Left ventricle myocardium inferior (tissue), 1 donor: Measurements from ENCODE around the gene GPR62. TPM values are rescaled to one million over a fixed set of nuclear protein-coding genes. Genes with fewer than 3 reads are reported as not detected.
"Not testable (repeated sequence)": the region's sequence is repeated elsewhere in the genome, so short reads cannot be mapped to it uniquely, and the experiment has no call there.

ENCODE experiments used
- DNase-seq: peaks from one replicate; pipeline ENCODE4 v3.0.0-alpha.2; 2020
- H3K27ac ChIP-seq: fragments of 200-600 bp; replicated peaks from 2 replicates; pipeline ENCODE4 v1.8.0; 2021
- H3K27me3 ChIP-seq: fragments of 200-600 bp; 2 replicates; pipeline ENCODE4 v1.8.0; 2021; ENCODE audit warnings: low read depth
- H3K36me3 ChIP-seq: fragments of 200-600 bp; 2 replicates; pipeline ENCODE4 v1.8.0; 2021
- H3K4me1 ChIP-seq: fragments of 200-600 bp; 2 replicates; pipeline ENCODE4 v1.8.0; 2021
- H3K4me3 ChIP-seq: fragments of 200-600 bp; 2 replicates; pipeline ENCODE4 v1.8.0; 2021; ENCODE audit warnings: mild to moderate bottlenecking, moderate library complexity
- H3K9me3 ChIP-seq: fragments of 200-600 bp; replicated peaks from 2 replicates; pipeline ENCODE4 v1.8.0; 2021
- CTCF ChIP-seq: fragments of 200-600 bp; IDR thresholded peaks from 2 replicates; pipeline ENCODE4 v1.8.0; 2021; ENCODE audit warnings: antibody characterized with exemption, mild to moderate bottlenecking, borderline replicate concordance
- intact Hi-C: fragments of 100-400 bp; cut with micrococcal nuclease; formaldehyde crosslinking; loops from one replicate; pipeline ENCODE4 v1.11.0; 2022
- total RNA-seq: library from RNA; stranded (reverse); fragmentation: NEBNext Ultra II Directional; extraction: Animal tissue kit (Norgen Biotek cat#: 25700); gene quantifications from one replicate; pipeline ENCODE4 v1.2.1, GENCODE V29; 2021
- donor health status: DM: no; HTN: yes; CAD: no; lungs with severe emphysema.

The GPR62 gene
- total RNA-seq, 1 donor from 2014 or later = 0.16 TPM

GRCh38 chr3:51986010-51986947, 31.1 kb downstream of the GPR62 start:
- Histone ChIP-seq H3K27ac (no peak overlapping the region), H3K4me3 (no peak overlapping the region), H3K36me3 (no peaks in the 10 kb centered on the region), H3K4me1 (peaks cover 42% of the 10 kb centered on the region), H3K9me3 (no peaks in the 10 kb centered on the region), H3K27me3 (no peaks in the 10 kb centered on the region)
- no peak for TF ChIP-seq CTCF
- no peak for DNase-seq
- intact Hi-C loops = no loop called here

GRCh38 chr3:51987568-51987967, 32.4 kb downstream of the GPR62 start:
- intact Hi-C loops = no loop called here
- H3K27me3 ChIP-seq = no peaks in the 10 kb centered on the region
- DNase-seq = no peak
- no peak overlapping the region for H3K27ac ChIP-seq
- H3K9me3 ChIP-seq = no peaks in the 10 kb centered on the region
- no peak overlapping the region for H3K4me3 ChIP-seq
- H3K36me3 ChIP-seq = peaks cover 8% of the 10 kb centered on the region
- no peak for TF ChIP-seq CTCF
- peaks cover 30% of the 10 kb centered on the region for H3K4me1 ChIP-seq

- Histone ChIP-seq H3K4me1 (peaks cover 32% of the 10 kb centered on the region), H3K27ac (no peak overlapping the region), H3K27me3 (no peaks in the 10 kb centered on the region), H3K9me3 (no peaks in the 10 kb centered on the region), H3K4me3 (no peak overlapping the region), H3K36me3 (peaks cover 17% of the 10 kb centered on the region)
- no peak for TF ChIP-seq CTCF
- intact Hi-C loops = no loop called here
- no peak for DNase-seq
Measured at GRCh38 chr3:51988286-51989146, 33.3 kb downstream of the GPR62 start.

GRCh38 chr3:51990501-51990971, 35.4 kb downstream of the GPR62 start:
- H3K27me3 ChIP-seq, intact Hi-C loops, H3K9me3 ChIP-seq, H3K4me3 ChIP-seq, DNase-seq, H3K27ac ChIP-seq: not testable (repeated sequence)
- Histone ChIP-seq H3K4me1 (peaks cover 42% of the 10 kb centered on the region), H3K36me3 (peaks cover 32% of the 10 kb centered on the region)

GRCh38 chr3:51992017-51992682, 37.0 kb downstream of the GPR62 start:
- intact Hi-C loops = no loop called here
- DNase-seq = no peak
- no peak overlapping the region for H3K27ac ChIP-seq

GRCh38 chr3:51993657-51994056, 38.5 kb downstream of the GPR62 start:
- peaks cover 32% of the 10 kb centered on the region for H3K36me3 ChIP-seq
- H3K27me3 ChIP-seq, H3K27ac ChIP-seq, intact Hi-C loops, DNase-seq, H3K9me3 ChIP-seq, H3K4me3 ChIP-seq: not testable (repeated sequence)
- peaks cover 46% of the 10 kb centered on the region for H3K4me1 ChIP-seq

More at GRCh38 chr3:51992017-51992682, 37.0 kb downstream of the GPR62 start:
- peaks cover 46% of the 10 kb centered on the region for H3K4me1 ChIP-seq
- H3K9me3 ChIP-seq = no peaks in the 10 kb centered on the region
- no peaks in the 10 kb centered on the region for H3K27me3 ChIP-seq
- no peak overlapping the region for H3K4me3 ChIP-seq
- H3K36me3 ChIP-seq = peaks cover 32% of the 10 kb centered on the region
- no peak for TF ChIP-seq CTCF
